Sigmoid colon (tissue), 4 donors: ENCODE data around the gene TBX4.

ENCODE experiments used
- CTCF ChIP-seq, 4 experiments: fragments of 450-650 bp in 3 of 4; fragments of 200-600 bp in 1 of 4; IDR thresholded peaks; one replicate each; pipeline ENCODE4 v1.5.1; 2016 to 2019; ENCODE audit warnings: antibody characterized with exemption in 4 of 4, mild to moderate bottlenecking in 3 of 4, moderate library complexity in 2 of 4
- EP300 ChIP-seq, 4 donors: sonication (generic); formaldehyde crosslinking; IDR thresholded peaks; one replicate each; pipeline ENCODE4 v1.6.1; 2017; ENCODE audit warnings: antibody characterized with exemption in 4 of 4
- POLR2AphosphoS5 ChIP-seq, 4 donors: sonication (generic); formaldehyde crosslinking; IDR thresholded peaks; one replicate each; pipeline ENCODE4 v1.6.1; 2017; ENCODE audit warnings: antibody characterized with exemption in 4 of 4

- no peak for TF ChIP-seq CTCF (IDR thresholded peaks at IDR 0.05)
- no peak for TF ChIP-seq EP300 (IDR thresholded peaks at IDR 0.05)
- no peak for TF ChIP-seq POLR2AphosphoS5 (IDR thresholded peaks at IDR 0.05)
These were observed 33.0 kb downstream of the TBX4 start for GRCh38 chr17:61485067-61485775.
